Hindlimb muscle (tissue), 1 donor: ENCODE results near the gene RGS11. TPM values are rescaled to one million over a fixed set of nuclear protein-coding genes. Genes with fewer than 3 reads are reported as not detected.

ENCODE experiments used
- DNase-seq: peaks from one replicate; pipeline ENCODE4 v3.0.0-alpha.2; 2013
- polyA plus RNA-seq: library from polyadenylated mRNA; unstranded; fragments of 120-200 nt; gene quantifications from one replicate; pipeline ENCODE4 v1.2.1, GENCODE V29; 2013; ENCODE audit not compliant: insufficient read length

Gene RGS11
- polyA plus RNA-seq, result 1.6 TPM

DNA sequence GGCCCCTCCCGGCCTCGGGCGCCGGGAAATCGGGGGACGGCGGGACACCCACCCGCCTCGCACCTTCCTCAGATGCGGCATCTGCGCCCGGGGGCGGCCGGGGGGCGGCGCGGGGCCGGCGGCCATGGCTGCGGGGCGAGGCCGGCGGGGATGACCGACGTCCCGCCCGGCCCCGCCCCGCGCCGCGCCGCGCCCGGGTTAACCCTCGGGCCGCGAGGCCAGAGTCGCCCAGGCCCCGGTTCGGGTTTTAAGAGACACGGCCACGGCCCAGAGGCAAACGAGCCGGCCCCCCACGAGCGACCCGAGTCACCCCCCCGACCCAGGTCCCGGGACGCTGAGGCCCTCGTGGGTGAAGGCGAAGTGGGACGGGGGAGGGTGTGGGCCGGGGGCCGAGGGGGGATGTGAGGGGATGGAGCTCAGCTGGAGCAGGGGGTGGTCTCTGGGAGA lies at the start of gene RGS11:
RGS11 (minus strand) TSS at position 159 of the 447 bp plus-strand sequence; CDS start at position 126, 33 bp downstream.
- no peak for DNase-seq

GRCh38 chr16:324451-325334 lies 48.9 kb upstream of the RGS11 start:
- no peak for DNase-seq

DNA sequence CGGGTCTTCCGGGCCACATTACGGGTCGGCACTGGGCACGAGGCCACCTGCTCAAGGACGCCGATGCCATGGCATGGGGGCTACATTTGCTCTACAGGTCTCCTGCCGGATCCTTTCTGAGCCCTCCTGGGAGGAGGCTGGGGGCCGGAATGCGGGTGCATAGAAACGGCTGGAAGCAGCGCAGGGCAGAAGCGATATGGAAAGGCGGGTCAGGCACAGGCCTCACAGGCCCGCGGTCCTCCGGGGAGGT lies 48.4 kb upstream of the RGS11 start:
- no peak for DNase-seq

DNA sequence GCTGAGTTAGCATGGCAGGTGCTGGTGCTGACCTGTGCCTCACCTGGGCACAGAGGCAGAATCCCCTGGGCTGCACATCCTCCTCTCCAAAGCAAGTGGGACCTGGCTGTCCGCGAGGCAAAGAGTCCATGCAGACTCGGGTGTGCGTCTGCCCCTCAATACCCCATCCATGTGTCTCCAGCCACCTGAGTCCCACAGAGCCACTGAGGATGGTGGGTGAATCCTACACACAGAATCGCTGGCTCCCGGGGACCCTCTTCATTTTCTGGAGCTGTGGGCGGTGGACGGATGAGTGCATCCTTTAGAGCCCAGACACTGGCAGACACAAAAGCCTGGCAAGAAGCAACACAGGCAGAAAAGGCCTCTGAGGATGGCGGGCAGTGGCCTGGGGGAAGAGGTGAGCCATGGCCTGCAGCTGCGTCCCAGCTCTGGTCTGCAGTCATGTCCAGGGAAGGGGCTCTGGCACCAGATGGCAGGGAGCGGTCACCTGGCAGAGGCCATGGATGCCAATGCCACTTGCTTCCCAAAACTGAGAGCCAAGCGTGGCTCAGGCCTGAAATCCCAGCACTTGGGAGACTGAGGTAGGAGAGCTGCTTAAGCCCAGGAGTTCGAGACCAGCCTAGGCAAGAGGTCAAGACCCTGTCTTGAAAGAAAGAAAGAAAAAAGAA lies 46.9 kb upstream of the RGS11 start:
- DNase-seq, result no peak

DNA sequence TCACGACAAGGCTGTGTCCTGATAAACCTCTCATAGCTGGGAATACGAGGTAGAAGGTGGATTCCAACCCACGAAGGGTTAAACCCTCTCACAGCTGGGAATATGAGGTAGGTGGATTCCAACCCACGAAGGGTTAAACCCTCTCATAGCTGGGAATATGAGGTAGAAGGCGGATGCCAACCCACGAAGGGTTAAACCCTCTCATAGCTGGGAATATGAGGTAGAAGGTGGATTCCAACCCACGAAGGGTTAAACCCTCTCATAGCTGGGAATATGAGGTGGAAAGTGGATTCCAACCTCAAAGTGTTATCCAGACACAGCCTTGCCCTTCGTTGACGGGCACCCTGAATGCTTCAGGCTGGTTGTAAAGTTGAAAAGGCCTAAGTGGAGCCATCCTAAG lies 45.8 kb upstream of the RGS11 start:
- no peak for DNase-seq

DNA sequence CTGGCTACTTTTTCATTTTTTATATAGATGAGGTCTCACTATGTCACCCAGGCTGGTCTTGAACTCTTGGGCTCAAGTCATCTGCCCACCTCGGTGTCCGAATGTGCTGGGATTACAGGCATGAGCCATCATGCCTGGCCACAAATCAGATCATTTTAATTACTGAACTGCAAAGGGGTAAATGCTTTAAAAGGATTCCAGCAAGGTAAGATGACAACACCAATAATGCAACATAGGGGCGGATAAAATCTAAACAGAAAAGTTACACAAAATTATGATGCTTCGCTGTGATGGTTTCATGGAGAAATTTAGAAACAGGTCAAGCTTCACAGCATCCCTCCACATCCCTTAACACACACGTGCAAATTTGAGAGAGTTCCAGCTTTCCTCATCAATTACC lies 44.5 kb upstream of the RGS11 start:
- DNase-seq, result no peak

DNA sequence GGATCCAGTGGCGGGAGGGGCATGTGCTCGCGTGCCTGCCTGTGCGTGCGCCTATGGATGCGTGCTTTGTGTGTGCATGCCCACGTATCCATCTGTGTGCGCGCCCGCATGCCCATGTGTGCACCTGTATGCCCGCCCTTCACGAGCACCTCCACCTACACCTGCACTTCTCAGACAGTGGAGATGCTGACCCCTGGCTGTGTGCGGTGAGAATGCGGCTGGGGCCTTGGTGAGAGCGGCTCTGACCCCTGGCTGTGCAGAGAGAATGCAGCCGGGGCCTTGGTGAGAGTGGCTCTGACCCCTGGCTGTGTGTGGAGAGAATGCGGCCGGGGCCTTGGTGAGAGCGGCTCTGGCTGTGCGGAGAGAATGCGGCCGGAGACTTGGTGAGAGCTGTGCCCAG lies 42.9 kb upstream of the RGS11 start:
- DNase-seq, result no peak

GRCh38 chr16:317583-317982 lies 41.8 kb upstream of the RGS11 start:
- no peak for DNase-seq

DNA sequence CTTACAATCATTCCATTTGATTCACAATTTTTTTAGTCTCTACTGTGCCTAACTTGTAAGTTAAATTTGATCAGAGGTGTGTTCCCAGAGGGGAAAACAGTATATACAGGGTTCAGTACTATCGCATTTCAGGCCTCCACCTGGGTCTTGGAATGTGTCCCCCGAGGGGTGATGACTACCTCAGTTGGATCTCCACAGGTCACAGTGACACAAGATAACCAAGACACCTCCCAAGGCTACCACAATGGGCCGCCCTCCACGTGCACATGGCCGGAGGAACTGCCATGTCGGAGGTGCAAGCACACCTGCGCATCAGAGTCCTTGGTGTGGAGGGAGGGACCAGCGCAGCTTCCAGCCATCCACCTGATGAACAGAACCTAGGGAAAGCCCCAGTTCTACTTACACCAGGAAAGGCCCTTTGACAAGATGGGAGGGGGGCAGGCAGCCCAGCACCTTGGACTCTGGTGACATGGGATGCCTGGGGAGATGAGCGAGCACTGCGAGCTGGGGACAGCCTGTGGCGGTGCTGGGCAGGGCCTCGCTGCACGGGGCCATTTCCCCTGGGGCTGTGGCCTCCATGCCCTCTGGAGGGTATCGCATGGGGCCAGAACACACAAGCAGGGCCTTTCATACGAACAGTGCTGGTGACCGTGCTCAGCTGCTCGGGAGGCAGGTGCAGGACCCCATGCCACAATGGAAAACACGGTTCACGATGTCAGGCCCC lies 41.2 kb upstream of the RGS11 start:
- no peak for DNase-seq

DNA sequence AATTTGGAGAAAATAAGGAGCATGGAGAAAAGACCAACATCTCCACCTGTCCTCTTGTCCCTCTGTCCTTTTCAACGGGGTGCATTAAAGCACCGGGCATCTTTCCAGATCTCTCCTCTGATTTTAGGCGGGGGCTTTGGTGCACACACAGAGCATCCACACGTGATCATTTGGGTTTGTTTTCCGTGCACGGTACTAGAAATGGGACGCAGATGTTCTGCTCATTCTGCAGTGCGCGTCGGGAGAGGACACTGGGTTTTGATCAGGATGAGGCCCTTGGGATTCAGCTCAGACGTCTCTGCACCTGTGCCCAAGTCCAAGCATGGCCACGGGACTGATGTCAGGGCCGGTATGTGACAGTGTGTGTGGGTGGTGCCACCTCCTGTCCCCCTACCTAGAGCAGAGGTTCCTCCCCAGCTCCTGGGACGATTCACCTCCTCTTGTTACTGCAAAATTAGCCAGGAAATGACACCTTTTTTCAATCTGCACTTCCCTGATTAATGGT lies 39.1 kb upstream of the RGS11 start:
- no peak for DNase-seq

DNA sequence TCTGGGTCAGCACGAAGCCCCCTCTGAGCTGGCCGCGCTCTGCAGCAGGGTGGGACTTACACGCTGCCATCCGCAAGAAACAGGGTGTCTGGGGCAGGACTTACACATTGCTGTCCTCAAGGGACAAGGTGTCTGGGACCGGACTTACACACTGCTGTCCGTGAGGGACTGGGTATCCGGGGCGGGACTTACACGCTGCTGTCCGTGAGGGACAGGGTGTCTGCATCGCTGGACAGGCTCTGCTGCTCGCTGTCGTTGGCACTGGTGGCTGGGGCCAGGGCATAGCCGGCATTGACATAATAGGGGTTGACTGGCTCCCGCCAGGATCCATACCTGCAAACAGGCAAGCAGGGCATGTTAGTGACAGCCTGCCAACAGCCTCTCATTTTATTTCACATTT lies 38.6 kb upstream of the RGS11 start:
- DNase-seq, result no peak

DNA sequence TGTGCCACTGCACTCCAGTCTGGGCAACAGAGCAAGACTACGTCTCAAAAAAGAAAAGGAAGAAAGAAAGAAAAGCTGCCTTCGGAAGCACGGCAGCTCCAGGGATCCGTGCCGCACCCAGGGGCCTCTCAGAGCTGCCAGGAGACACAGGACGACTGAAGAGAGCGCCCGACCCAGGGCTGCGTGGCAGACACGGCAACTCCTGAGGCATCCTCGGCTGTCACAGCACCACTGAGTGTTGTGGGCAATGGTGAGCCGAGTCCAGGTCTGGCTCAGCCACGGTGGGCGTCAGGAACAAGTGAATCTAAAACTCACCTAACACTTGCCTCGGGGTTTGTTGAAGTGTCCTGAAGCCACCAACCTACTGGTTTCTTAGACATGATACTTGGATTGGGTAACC lies 36.0 kb upstream of the RGS11 start:
- DNase-seq, result no peak

GRCh38 chr16:309476-309875 lies 33.7 kb upstream of the RGS11 start:
- DNase-seq, result no peak

- DNase-seq, result no peak
These were observed 32.1 kb upstream of the RGS11 start for GRCh38 chr16:307691-308312.

- DNase-seq, result no peak
These were observed 31.2 kb upstream of the RGS11 start for GRCh38 chr16:306911-307370.

GRCh38 chr16:305916-306626 lies 30.3 kb upstream of the RGS11 start:
- DNase-seq, result no peak

- DNase-seq, result no peak
These were observed 28.2 kb upstream of the RGS11 start for GRCh38 chr16:303760-304505.

- no peak for DNase-seq
These were observed 26.2 kb upstream of the RGS11 start for GRCh38 chr16:301950-302349.

DNA sequence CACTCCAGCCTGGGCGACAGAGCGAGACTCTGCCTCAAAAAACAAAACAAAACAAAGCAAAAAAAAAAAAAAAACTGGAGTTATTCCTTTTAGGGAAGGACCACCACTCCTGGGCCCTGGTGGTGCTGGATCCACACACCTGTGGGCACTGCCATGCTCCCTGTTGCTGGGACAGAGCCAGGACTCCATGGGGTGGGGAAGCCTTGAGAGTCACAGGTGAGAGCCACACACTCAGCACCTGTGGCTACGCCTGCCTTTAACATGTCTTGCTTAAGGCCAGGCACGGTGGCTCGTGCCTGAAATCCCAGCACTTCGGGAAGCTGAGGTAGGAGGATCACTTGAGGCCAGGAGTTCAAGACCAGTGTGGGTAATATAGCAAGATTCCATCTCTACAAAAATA lies 25.5 kb upstream of the RGS11 start:
- DNase-seq, result no peak

GRCh38 chr16:297832-298231 lies 22.1 kb upstream of the RGS11 start:
- no peak for DNase-seq

DNA sequence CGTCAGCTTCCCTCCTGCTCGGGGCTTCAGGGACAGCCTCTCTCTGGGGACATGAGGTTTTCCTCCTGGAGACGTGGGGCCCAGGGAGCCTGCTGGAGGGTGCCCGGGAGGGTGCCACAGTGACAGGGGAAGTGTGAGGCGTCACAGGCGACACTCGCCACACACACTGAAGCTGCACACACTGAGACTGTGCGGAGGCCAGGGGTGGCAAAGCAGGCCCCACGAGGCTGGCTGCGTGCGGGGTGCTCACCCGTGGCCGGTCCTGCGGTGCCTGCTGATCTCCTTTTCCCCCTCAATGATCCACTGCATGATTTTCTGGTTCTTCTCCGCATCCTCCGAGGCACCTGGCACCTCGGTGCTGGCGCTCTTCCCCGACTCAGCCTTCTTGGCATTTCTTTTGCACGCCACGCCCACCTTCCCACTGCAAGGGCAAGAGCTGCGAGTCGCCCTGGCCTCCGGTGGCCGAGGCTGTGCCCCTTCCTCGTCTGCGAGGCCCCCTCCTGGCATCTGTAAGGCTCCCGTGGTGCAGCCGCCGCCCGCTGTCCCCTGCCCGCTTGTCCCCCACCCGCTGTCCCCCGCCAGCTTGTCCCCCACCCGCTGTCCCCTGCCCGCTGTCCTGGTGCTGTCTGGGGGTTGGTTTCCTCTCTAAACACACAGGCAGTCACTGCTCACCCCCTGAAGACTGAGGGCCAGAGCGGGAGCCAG lies 21.2 kb upstream of the RGS11 start:
- DNase-seq, result no peak
